Measurements from ENCODE around the gene ENTPD2. TPM values are rescaled to one million over a fixed set of nuclear protein-coding genes. Genes with fewer than 3 reads are reported as not detected.

ENTPD2 gene
- total RNA-seq, 2 donors from 2014 or later, result 0.39 to 0.69 TPM

GRCh38 chr9:137015976-137016375 lies 37.9 kb downstream of the ENTPD2 start:
- H3K36me3 Mint-ChIP-seq (ENCODE audit: low read depth), result peaks cover 13% of the 10 kb centered on the region
- H3K27ac Mint-ChIP-seq, result no peak overlapping the region
- no peaks in the 10 kb centered on the region for H3K4me1 Mint-ChIP-seq
- no peak for ATAC-seq (replicated peaks)
- H3K27me3 Mint-ChIP-seq, result no peaks in the 10 kb centered on the region
- H3K9me3 Mint-ChIP-seq, result no peaks in the 10 kb centered on the region
- no peak overlapping the region for H3K4me3 Mint-ChIP-seq

DNA sequence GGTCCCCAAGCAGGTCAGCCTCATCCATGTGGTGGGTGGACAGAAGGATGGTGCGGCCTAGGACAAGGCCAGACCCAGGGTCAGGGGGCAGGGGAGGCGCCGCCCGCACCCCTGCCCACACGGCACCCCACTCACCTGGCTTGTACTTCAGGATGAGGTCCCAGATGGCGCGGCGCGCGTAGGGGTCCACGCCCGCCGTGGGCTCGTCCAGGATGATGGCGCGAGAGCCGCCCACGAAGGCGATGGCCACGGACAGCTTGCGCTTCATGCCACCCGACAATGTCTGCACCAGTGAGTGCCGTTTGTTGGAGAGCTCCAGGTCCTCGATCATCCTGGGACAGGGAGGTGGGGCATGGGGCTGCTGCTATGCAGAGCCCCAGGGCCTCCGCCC lies 38.3 kb downstream of the ENTPD2 start:
- Mint-ChIP-seq H3K36me3 (ENCODE audit: low read depth) (peaks cover 13% of the 10 kb centered on the region), H3K4me3 (no peak overlapping the region), H3K27ac (no peak overlapping the region), H3K4me1 (no peaks in the 10 kb centered on the region), H3K27me3 (no peaks in the 10 kb centered on the region), H3K9me3 (no peaks in the 10 kb centered on the region)
- no peak for ATAC-seq (replicated peaks)

- Mint-ChIP-seq H3K36me3 (ENCODE audit: low read depth) (peaks cover 13% of the 10 kb centered on the region), H3K9me3 (no peaks in the 10 kb centered on the region), H3K4me3 (no peak overlapping the region), H3K4me1 (no peaks in the 10 kb centered on the region), H3K27me3 (no peaks in the 10 kb centered on the region), H3K27ac (no peak overlapping the region)
- ATAC-seq (replicated peaks), result no peak
Measured at GRCh38 chr9:137014776-137015539, 38.9 kb downstream of the ENTPD2 start.

GRCh38 chr9:137014166-137014565 lies 39.7 kb downstream of the ENTPD2 start:
- H3K4me1 Mint-ChIP-seq, result no peaks in the 10 kb centered on the region
- no peak overlapping the region for H3K27ac Mint-ChIP-seq
- no peaks in the 10 kb centered on the region for H3K9me3 Mint-ChIP-seq
- ATAC-seq (replicated peaks), result no peak
- H3K4me3 Mint-ChIP-seq, result no peak overlapping the region
- H3K27me3 Mint-ChIP-seq, result no peaks in the 10 kb centered on the region
- peaks cover 13% of the 10 kb centered on the region for H3K36me3 Mint-ChIP-seq (ENCODE audit: low read depth)

DNA sequence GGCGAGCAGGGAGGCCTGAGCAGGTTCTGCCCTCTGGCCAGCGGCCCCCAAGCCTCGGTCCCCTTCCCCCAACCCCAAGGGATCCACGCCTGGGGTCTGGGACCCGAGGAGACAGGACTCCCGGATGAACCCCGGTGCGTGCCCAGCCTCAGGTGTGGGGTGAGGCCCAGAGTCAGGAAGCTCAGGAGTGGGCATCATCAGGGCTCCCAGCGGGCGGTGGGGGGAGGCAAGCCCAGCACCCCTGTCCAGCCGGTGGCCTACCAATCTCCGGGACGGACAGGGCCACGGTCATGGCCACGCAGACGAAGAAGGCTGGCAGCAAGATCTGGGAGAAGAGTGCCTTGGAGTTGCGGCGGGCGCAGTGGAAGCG lies 40.3 kb downstream of the ENTPD2 start:
- no peak for ATAC-seq (replicated peaks)
- no peaks in the 10 kb centered on the region for H3K27me3 Mint-ChIP-seq
- H3K9me3 Mint-ChIP-seq, result no peaks in the 10 kb centered on the region
- no peak overlapping the region for H3K27ac Mint-ChIP-seq
- peaks cover 13% of the 10 kb centered on the region for H3K36me3 Mint-ChIP-seq (ENCODE audit: low read depth)
- no peak overlapping the region for H3K4me3 Mint-ChIP-seq
- no peaks in the 10 kb centered on the region for H3K4me1 Mint-ChIP-seq

DNA sequence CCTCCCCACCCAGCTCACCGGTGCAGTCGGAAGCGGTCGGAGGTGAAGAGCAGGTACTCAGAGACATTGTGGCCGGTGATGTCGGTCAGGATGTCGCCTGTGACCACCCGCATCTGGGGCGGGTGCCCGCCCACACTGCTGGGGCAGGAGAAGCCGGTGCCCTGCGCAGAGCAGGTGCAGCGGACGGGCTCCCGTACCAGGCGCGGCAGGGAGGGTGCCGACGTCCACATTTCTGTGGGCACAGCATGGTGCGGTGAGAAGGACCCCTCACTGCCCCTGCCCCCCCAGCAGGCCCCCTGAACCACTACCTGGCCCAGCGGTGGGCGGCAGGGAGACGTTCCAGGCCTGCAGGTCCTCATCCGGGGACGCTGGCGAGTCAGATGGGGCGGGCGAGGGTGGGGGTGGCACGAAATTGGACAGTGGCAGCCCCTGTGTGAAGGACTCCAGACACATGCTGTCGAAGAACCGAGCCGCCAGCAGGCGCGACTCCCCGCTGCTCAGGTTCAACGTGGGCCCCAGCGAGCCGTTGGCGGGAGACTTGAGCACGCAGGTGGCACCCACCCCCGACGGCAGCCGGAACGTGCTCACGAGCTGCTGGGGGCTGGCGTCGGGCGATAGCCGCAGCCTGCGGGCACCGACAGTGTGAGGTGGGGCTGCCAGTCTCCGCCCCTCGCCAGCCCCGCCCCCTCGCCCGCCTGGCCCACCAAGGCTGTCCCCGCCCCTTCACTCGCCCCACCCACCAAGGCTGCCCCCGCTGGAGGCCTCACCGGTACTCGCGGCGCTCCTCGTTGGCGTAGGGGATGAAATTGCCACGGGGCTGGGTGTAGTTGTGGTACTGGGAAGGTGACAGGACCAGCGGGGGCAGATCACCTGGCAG lies 40.9 kb downstream of the ENTPD2 start:
- ATAC-seq (replicated peaks), result no peak
- H3K4me1 Mint-ChIP-seq, result no peaks in the 10 kb centered on the region
- H3K4me3 Mint-ChIP-seq, result no peak overlapping the region
- no peaks in the 10 kb centered on the region for H3K27me3 Mint-ChIP-seq
- peaks cover 13% of the 10 kb centered on the region for H3K36me3 Mint-ChIP-seq (ENCODE audit: low read depth)
- H3K27ac Mint-ChIP-seq, result no peak overlapping the region
- H3K9me3 Mint-ChIP-seq, result no peaks in the 10 kb centered on the region

GRCh38 chr9:137011907-137012675 lies 41.8 kb downstream of the ENTPD2 start:
- Mint-ChIP-seq H3K4me1 (no peaks in the 10 kb centered on the region), H3K27ac (no peak overlapping the region), H3K36me3 (ENCODE audit: low read depth) (peaks cover 13% of the 10 kb centered on the region), H3K4me3 (no peak overlapping the region), H3K27me3 (no peaks in the 10 kb centered on the region), H3K9me3 (no peaks in the 10 kb centered on the region)
- no peak for ATAC-seq (replicated peaks)

DNA sequence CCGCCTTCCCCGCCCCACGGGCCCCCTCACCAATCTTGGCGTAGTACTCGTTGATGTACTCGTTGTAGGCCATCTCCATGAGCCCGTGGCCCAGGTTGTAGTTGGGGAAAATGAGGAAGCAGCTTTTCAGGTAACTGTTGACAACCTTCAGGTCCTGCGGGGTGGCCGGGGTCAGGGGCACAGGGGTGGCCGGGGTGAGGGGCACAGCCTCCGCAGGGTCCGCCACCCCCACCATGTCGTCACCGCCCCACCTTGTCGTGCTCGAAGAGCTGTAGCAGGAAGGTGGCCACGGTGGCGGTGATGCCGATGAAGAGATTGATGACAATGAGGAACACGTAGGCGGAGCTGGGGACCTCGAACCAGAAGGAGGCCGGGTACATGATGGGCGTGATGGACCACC lies 42.7 kb downstream of the ENTPD2 start:
- Mint-ChIP-seq H3K4me1 (no peaks in the 10 kb centered on the region), H3K36me3 (ENCODE audit: low read depth) (peaks cover 8% of the 10 kb centered on the region), H3K27ac (no peak overlapping the region), H3K4me3 (no peak overlapping the region), H3K27me3 (no peaks in the 10 kb centered on the region), H3K9me3 (no peaks in the 10 kb centered on the region)
- ATAC-seq (replicated peaks), result no peak

DNA sequence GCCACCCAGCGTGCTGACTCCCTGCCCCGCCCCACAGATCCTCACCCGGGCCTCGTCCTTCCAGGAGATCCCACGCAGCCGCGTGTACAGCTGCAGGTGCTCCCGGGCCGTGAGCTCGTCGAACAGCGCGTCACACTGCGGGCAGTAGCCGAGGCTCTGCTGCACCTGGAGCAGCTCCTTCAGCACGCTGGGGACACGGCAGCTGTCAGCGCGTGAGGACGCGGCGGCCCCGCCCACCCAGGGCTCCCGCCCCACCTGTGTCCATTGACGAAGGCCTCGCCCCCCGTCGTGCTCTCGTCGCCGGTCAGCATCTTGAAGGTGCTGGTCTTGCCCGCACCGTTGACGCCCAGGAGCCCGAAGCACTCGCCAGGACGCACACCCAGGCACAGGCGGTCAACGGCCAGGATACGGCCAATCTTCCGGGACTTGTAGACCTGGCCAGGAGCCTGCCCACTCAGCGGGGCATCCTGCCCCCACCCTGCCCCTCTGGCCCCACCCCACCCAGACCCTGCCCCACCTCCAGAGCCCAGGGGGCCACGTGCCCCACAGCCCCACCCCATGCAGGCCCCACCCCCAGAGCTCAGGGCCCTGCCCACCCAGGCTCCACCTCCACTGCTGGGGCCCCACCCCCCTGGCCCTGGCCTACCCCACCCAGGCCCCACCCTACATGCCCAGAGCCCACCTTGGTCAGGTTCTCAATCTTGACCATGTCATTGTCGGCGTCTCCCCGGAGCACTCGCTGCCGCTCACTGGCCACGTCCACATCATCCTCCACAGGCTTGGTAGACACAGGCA lies 43.7 kb downstream of the ENTPD2 start:
- Mint-ChIP-seq H3K4me1 (no peaks in the 10 kb centered on the region), H3K36me3 (ENCODE audit: low read depth) (peaks cover 8% of the 10 kb centered on the region), H3K4me3 (no peak overlapping the region), H3K27ac (no peak overlapping the region), H3K9me3 (no peaks in the 10 kb centered on the region), H3K27me3 (no peaks in the 10 kb centered on the region)
- ATAC-seq (replicated peaks), result no peak

GRCh38 chr9:137009217-137009616 lies 44.6 kb downstream of the ENTPD2 start:
- no peaks in the 10 kb centered on the region for H3K4me1 Mint-ChIP-seq
- no peak overlapping the region for H3K27ac Mint-ChIP-seq
- H3K4me3 Mint-ChIP-seq, result no peak overlapping the region
- ATAC-seq (replicated peaks), result no peak
- no peaks in the 10 kb centered on the region for H3K27me3 Mint-ChIP-seq
- peaks cover 8% of the 10 kb centered on the region for H3K36me3 Mint-ChIP-seq (ENCODE audit: low read depth)
- no peaks in the 10 kb centered on the region for H3K9me3 Mint-ChIP-seq

GRCh38 chr9:137008312-137008711 lies 45.5 kb downstream of the ENTPD2 start:
- no peak for ATAC-seq (replicated peaks)
- Mint-ChIP-seq H3K4me1 (no peaks in the 10 kb centered on the region), H3K27me3 (no peaks in the 10 kb centered on the region), H3K27ac (no peak overlapping the region), H3K4me3 (no peak overlapping the region), H3K9me3 (no peaks in the 10 kb centered on the region), H3K36me3 (ENCODE audit: low read depth) (peaks cover 8% of the 10 kb centered on the region)

DNA sequence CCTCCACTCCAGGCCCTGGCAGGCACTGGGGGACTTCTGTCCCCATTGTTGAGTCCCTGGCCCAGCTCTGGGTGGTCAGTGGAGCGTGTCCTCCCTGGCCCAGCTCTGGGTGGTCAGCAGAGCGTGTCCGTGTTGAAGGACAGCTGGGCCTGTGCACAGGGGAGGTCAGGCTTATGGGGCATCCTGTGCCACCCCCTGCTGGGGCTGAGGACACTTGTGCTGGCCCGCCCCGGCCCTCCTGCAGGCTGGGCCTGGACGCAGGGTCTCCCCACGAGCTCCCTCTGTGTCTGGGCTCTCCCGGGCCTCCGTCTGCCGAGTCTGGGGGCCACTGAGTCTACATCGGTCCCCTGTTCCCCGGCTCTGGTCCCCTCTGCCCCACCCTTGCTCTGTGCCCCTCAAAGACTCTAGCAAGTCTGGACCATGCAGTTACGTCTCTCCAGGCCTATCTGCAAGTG lies 46.0 kb downstream of the ENTPD2 start:
- no peaks in the 10 kb centered on the region for H3K9me3 Mint-ChIP-seq
- H3K4me3 Mint-ChIP-seq, result no peak overlapping the region
- no peak for ATAC-seq (replicated peaks)
- H3K4me1 Mint-ChIP-seq, result no peaks in the 10 kb centered on the region
- H3K36me3 Mint-ChIP-seq (ENCODE audit: low read depth), result peaks cover 8% of the 10 kb centered on the region
- H3K27me3 Mint-ChIP-seq, result no peaks in the 10 kb centered on the region
- no peak overlapping the region for H3K27ac Mint-ChIP-seq

DNA sequence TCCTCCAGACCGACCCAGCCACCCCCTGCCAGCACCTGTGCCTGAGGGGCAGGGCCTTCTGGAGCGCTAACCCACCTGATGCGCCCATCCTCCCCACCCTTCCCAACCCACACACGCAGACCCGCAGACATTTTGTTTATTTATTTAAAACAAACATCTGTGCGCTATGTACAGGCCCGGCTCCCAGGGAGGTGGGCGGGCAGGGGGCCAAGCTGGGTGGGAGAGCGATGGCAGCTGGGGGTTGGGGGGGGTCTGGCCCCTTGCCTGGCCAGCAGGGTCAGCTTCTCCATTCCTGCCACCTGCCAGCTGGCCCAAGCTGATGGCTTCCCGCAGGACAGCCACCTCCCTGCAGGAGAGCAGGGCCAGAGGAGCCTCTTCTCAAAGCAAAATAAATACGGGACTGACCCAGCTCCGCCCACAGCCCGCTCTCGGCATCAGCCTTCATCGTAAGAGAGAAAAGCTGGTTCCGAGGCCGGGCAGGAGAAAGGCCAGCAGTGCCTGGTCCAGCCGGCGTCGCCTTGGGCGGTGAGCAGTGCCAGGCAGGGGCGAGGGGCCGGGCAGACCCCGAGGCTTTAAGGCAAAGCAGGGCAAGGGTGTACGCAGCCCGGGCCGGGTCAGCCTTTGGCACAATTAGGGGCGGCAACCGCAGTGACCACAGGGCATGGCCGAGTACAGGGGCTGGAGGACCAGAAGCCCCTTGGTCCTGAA lies 46.6 kb downstream of the ENTPD2 start:
- H3K27ac Mint-ChIP-seq, result no peak overlapping the region
- H3K27me3 Mint-ChIP-seq, result no peaks in the 10 kb centered on the region
- H3K9me3 Mint-ChIP-seq, result no peaks in the 10 kb centered on the region
- H3K4me1 Mint-ChIP-seq, result no peaks in the 10 kb centered on the region
- H3K4me3 Mint-ChIP-seq, result no peak overlapping the region
- ATAC-seq (replicated peaks), result no peak
- H3K36me3 Mint-ChIP-seq (ENCODE audit: low read depth), result peaks cover 8% of the 10 kb centered on the region
